A673 (cell line): ENCODE measurements around the gene LTV1. TPM values are rescaled to one million over a fixed set of nuclear protein-coding genes. Genes with fewer than 3 reads are reported as not detected.
"Not testable (repeated sequence)": the region's sequence is repeated elsewhere in the genome, so short reads cannot be mapped to it uniquely, and the experiment has no call there.

ENCODE experiments used
- BruUV-seq: library from RNA; stranded (reverse); fragments of 400-500 nt; replicated peaks from 2 replicates; lab custom pipeline; 2021; lab: Mats Ljungman, UMichigan
- CTCF ChIA-PET: fragments of 300-600 bp; sonication (Branson Sonifier 250); formaldehyde crosslinking; loops from one replicate; lab custom pipeline; 2022; ENCODE audit warnings: antibody characterized with exemption; lab: Charles Lee
- POLR2A ChIA-PET: fragments of 300-600 bp; sonication (Branson Sonifier 250); formaldehyde crosslinking; loops from one replicate; lab custom pipeline; 2022; ENCODE audit warnings: antibody characterized with exemption; ENCODE audit not compliant: low non-redundant PET; lab: Charles Lee
- DNase-seq: peaks from one replicate; pipeline ENCODE4 v3.0.0-alpha.2; 2015; ENCODE audit warnings: low spot score
- H3K27ac ChIP-seq: fragments of 200-600 bp; sonication (generic); 2 replicates; pipeline ENCODE4 v1.5.1; 2016; ENCODE audit warnings: mixed run types, low read depth, mild to moderate bottlenecking, mixed read lengths, antibody characterized with exemption, low read length; ENCODE audit not compliant: poor library complexity, severe bottlenecking
- H3K27me3 ChIP-seq: fragments of 200-600 bp; sonication (generic); replicated peaks from 2 replicates; pipeline ENCODE4 v1.6.1; 2017; ENCODE audit warnings: mixed run types, low read depth, mild to moderate bottlenecking, mixed read lengths, antibody characterized with exemption, low read length; ENCODE audit not compliant: insufficient read depth, poor library complexity
- H3K36me3 ChIP-seq: fragments of 200-600 bp; sonication (generic); 2 replicates; pipeline ENCODE4 v1.6.1; 2016; ENCODE audit warnings: mixed run types, mild to moderate bottlenecking, mixed read lengths, antibody characterized with exemption, low read length; ENCODE audit not compliant: insufficient read depth, poor library complexity, severe bottlenecking
- H3K4me1 ChIP-seq: fragments of 200-600 bp; sonication (generic); 2 replicates; pipeline ENCODE4 v1.6.1; 2017; ENCODE audit warnings: mixed run types, mild to moderate bottlenecking, mixed read lengths, antibody characterized with exemption, low read length; ENCODE audit not compliant: insufficient read depth, poor library complexity, severe bottlenecking
- H3K4me3 ChIP-seq: fragments of 200-600 bp; sonication (generic); 2 replicates; pipeline ENCODE4 v1.5.1; 2016; ENCODE audit warnings: low read depth, mixed run types, mild to moderate bottlenecking, mixed read lengths, low read length; ENCODE audit not compliant: poor library complexity, severe bottlenecking
- H3K9me3 ChIP-seq: fragments of 200-600 bp; sonication (generic); 2 replicates; pipeline ENCODE4 v1.6.1; 2016; ENCODE audit warnings: mixed run types, low read depth, mild to moderate bottlenecking, mixed read lengths, antibody characterized with exemption, low read length; ENCODE audit not compliant: poor library complexity, severe bottlenecking
- CTCF ChIP-seq: fragments of 300-800, 200-600 bp; sonication (generic); conservative IDR thresholded peaks from 2 replicates; pipeline ENCODE4 v1.5.1; 2017; ENCODE audit warnings: low read depth, mild to moderate bottlenecking, antibody characterized with exemption, low read length, moderate library complexity, mixed read lengths
- EZH2 ChIP-seq: fragments of 200-600 bp; sonication (generic); IDR thresholded peaks from 2 replicates; pipeline ENCODE4 v1.6.1; 2017; ENCODE audit warnings: borderline replicate concordance, low read depth, mild to moderate bottlenecking, mixed read lengths, antibody characterized with exemption, low read length; ENCODE audit not compliant: poor library complexity, severe bottlenecking
- intact Hi-C: fragments of 100-400 bp; cut with micrococcal nuclease; formaldehyde crosslinking; loops from one replicate; pipeline ENCODE4 v1.10.0; 2022; ENCODE audit not compliant: unreplicated experiment
- total RNA-seq: library from RNA; stranded (reverse); gene quantifications from 2 replicates; pipeline ENCODE4 v1.2.3, GENCODE V29; 2021

LTV1 gene
- total RNA-seq, 1 experiment from 2014 or later: 51.8 TPM

GRCh38 chr6:143872201-143872600, 29.1 kb downstream of the LTV1 start:
- Histone ChIP-seq H3K4me1 (no peaks in the 10 kb centered on the region), H3K27me3 (no peaks in the 10 kb centered on the region), H3K27ac (no peak overlapping the region), H3K4me3 (no peak overlapping the region), H3K36me3 (no peaks in the 10 kb centered on the region), H3K9me3 (no peaks in the 10 kb centered on the region)
- no TSS peak for BruUV-seq
- TF ChIP-seq CTCF (no peak), EZH2 (no peak)
- no peak for DNase-seq
- CTCF ChIA-PET: no interaction called here
- POLR2A ChIA-PET: no interaction called here
- intact Hi-C loops: no loop called here

GRCh38 chr6:143873600-143873999, 30.5 kb downstream of the LTV1 start:
- H3K27me3 ChIP-seq, H3K4me1 ChIP-seq, POLR2A ChIA-PET, DNase-seq, CTCF ChIA-PET, H3K36me3 ChIP-seq, H3K27ac ChIP-seq, intact Hi-C loops, H3K9me3 ChIP-seq, H3K4me3 ChIP-seq, BruUV-seq: not testable (repeated sequence)

- H3K27ac ChIP-seq, CTCF ChIA-PET, BruUV-seq, H3K36me3 ChIP-seq, intact Hi-C loops, H3K27me3 ChIP-seq, H3K4me3 ChIP-seq, H3K4me1 ChIP-seq, DNase-seq, POLR2A ChIA-PET, H3K9me3 ChIP-seq: not testable (repeated sequence)
Observed at GRCh38 chr6:143874503-143874902, 31.4 kb downstream of the LTV1 start.

- no peak for TF ChIP-seq CTCF
- no peak for TF ChIP-seq EZH2
- no peaks in the 10 kb centered on the region for H3K9me3 ChIP-seq
- H3K36me3 ChIP-seq: no peaks in the 10 kb centered on the region
- ChIA-PET CTCF (no interaction called here), POLR2A (no interaction called here)
- intact Hi-C loops: no loop called here
- no TSS peak for BruUV-seq
- no peak overlapping the region for H3K4me3 ChIP-seq
- DNase-seq: no peak
- H3K27ac ChIP-seq: no peak overlapping the region
- no peaks in the 10 kb centered on the region for H3K27me3 ChIP-seq
- H3K4me1 ChIP-seq: no peaks in the 10 kb centered on the region
Observed at GRCh38 chr6:143877584-143878271, 34.6 kb downstream of the LTV1 start.
